ENCODE data around the gene SNRNP25. TPM values are rescaled to one million over a fixed set of nuclear protein-coding genes. Genes with fewer than 3 reads are reported as not detected.

The SNRNP25 gene
- total and polyA plus RNA-seq, 2 donors (not counting 3 experiments of a cell fraction or from before 2014, with no cell fraction given): 41.8 to 49.6 TPM

DNA sequence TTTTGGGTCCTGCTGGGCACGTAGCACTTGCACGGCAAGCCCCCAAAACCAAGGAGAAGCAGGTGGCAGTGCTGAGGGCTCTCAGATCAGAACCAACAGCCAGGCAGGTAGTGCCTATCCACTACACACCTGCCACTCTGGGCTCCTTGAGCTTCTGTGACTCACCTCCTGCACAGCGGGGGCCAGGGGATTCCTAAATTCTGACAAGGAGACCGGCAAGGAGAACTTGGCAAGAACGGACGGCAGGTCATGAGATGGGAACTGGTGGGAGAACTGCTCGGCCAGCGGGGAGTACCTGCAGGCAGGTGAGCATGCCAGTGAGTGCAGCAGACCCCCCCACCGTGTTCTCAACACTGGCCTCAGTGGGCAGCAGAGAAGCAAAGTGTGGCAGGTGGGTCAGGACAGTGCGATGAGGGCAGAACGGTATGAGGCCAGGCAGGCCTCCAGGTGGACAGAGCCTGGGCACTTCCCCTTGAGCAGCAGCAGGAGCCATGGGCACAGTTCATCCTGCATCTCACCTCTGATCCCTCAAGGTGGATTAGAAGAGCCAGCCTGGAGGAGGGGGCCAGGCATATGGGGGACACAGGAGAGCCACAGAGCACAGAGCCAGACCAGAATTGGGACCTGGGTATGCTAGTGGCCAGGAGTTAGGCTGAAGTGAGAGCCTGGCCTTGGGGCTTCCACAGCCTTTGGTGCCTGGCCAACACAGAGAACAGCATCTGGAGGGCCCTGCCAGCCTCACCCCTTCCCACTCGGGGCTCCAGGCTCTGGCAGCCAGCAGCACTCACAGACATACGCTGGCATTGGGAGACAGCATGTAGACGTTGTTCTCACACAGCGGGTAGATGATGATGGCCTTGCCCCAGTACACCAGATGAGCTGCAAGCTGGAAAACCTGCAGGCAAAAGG is 39.1 kb downstream of the SNRNP25 start:
- H2AFZ ChIP-seq (ENCODE audit: low read depth, low read length): no peak overlapping the region
- H4K20me1 ChIP-seq (replicated peaks; ENCODE audit: control insufficient read depth, extremely low read depth, insufficient read depth, low read length): no peaks in the 10 kb centered on the region
- H3K9me3 ChIP-seq (replicated peaks; ENCODE audit: control insufficient read depth, insufficient read depth, low read length): no peaks in the 10 kb centered on the region
- CTCF ChIA-PET: interaction anchor here (1.8 to 17.6 kb wide), 2 partner anchors 8 to 22 kb away, joined by 6 to 790 read pairs; partner anchors contain the start of genes MPG and RHBDF1
- peaks cover 0 to 29% of the 10 kb centered on the region in 2 experiments for H3K36me3 ChIP-seq (ENCODE audit: control insufficient read depth in 2 of 2, extremely low read depth in 1 of 2, insufficient read depth in 2 of 2, low read length in 2 of 2)
- no peaks in the 10 kb centered on the region for H3K27me3 ChIP-seq (ENCODE audit: control insufficient read depth in 2 of 2, insufficient read depth in 2 of 2, low read length in 2 of 2)
- TF ChIP-seq POLR2AphosphoS5 (IDR thresholded peaks at IDR 0.05; ENCODE audit: insufficient read depth, low read depth, low read length): no peak
- TF ChIP-seq, protein P1, sequence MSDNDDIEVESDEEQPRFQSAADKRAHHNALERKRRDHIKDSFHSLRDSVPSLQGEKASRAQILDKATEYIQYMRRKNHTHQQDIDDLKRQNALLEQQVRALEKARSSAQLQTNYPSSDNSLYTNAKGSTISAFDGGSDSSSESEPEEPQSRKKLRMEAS (IDR thresholded peaks at IDR 0.05; ENCODE audit: insufficient read depth, insufficient read length): no peak
- TF ChIP-seq MYC (IDR thresholded peaks at IDR 0.05; ENCODE audit: low read depth, low read length): no peak
- no peak for TF ChIP-seq FOS (IDR thresholded peaks at IDR 0.05; ENCODE audit: borderline replicate concordance, insufficient read depth, low read length)
- TF ChIP-seq EZH2 (IDR thresholded peaks at IDR 0.05; ENCODE audit: borderline replicate concordance, low read depth, low read length, severe bottlenecking): no peak
- TF ChIP-seq POLR2A (IDR thresholded peaks at IDR 0.05; ENCODE audit: low read depth, low read length): no peak
- no peak for TF ChIP-seq JUN (IDR thresholded peaks at IDR 0.05; ENCODE audit: borderline replicate concordance, insufficient read depth, insufficient read length, low read depth)
- POLR2A ChIA-PET: interaction anchor here (1.4 kb wide), 1 partner anchor 7 kb away, joined by 5 read pairs; no protein-coding TSS in a partner anchor
- no peak overlapping the region for H3K4me2 ChIP-seq (ENCODE audit: insufficient read depth, low read length)
- BruUV-seq (replicated peaks): no TSS peak
- no peak overlapping the region for H3K9ac ChIP-seq (replicated peaks; ENCODE audit: extremely low read depth, insufficient read depth, low read length)
- H3K4me3 ChIP-seq (replicated peaks in 1 of 3; ENCODE audit: insufficient read depth in 1 of 3, low read depth in 1 of 3, low read length in 3 of 3): no peak overlapping the region
- no peaks in the 10 kb centered on the region for H3K4me1 ChIP-seq (ENCODE audit: control insufficient read depth, extremely low read depth, insufficient read depth, low read length)
- FAIRE-seq: no peak
- intact Hi-C loops (cut with micrococcal nuclease): no loop called here
- no peaks in the 10 kb centered on the region for H3K9me1 ChIP-seq (replicated peaks; ENCODE audit: control insufficient read depth, extremely low read depth, insufficient read depth, low read length)
- no peak overlapping the region for H3K27ac ChIP-seq (ENCODE audit: insufficient read depth, low read depth, low read length)
- dilution Hi-C loops (cut with MboI; ENCODE audit: extremely low pct_ligation_motif_present, low sequenced_read_pairs): no loop called here
- DNase-seq (ENCODE audit: low read depth, low spot score): no peak
- H3K79me2 ChIP-seq (ENCODE audit: control insufficient read depth, insufficient read depth, low read length): no peaks in the 10 kb centered on the region
